HG03060 (cell line): ENCODE measurements around the gene PRKAA1.

Source experiments
- ATAC-seq: cut with Tn5 transposase; IDR thresholded peaks from one replicate; pipeline ENCODE4 v1.9.1; 2021; ENCODE audit warnings: low read depth, moderate number of reproducible peaks; ENCODE audit not compliant: unreplicated experiment

The PRKAA1 gene

DNA sequence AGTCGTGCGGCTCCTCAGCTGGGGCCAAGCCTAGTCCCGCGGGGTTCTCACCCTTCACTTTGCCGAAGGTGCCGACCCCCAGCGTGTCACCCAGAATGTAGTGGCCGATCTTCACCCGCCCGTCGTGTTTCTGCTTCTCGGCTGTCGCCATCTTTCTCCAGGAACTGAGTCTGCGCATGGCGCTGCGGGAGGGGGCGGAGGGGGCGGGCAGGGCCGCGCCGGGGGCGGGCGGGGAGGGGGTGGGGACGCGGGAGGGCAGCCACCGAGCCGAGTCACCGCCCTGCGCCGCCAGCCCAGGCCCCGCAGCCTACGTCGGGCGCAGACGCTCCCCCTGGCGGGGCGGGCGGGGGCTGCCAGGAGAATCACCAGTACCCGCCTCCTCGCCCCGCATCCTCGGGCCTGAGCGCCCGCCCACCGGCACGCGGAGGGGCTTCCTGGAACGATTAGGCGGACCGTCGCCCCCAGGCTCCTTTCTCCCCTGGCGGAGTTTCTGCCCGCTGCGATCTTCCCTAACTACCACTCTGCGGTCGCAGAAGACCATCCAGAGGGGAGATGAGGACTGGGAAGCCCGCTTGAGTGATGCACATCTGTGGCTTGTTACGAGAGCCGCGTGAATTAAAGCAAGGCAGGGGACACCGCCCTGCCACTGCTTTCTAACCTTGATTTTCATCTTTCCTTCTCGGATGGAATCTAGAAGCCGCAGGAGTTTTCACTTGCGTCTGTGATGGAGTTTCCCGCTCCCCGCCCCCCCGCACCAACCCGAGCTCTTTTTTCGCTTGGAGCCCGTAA, at the start of gene PRKAA1:
Gene PRKAA1, minus strand, starts transcription at position 363 of the 789 bp plus-strand sequence. Its CDS starts 185 bp downstream, at position 178.
- ATAC-seq: peak; percentile 81

GRCh38 chr5:40847525-40847924, 49.4 kb upstream of the PRKAA1 start:
- no peak for ATAC-seq

DNA sequence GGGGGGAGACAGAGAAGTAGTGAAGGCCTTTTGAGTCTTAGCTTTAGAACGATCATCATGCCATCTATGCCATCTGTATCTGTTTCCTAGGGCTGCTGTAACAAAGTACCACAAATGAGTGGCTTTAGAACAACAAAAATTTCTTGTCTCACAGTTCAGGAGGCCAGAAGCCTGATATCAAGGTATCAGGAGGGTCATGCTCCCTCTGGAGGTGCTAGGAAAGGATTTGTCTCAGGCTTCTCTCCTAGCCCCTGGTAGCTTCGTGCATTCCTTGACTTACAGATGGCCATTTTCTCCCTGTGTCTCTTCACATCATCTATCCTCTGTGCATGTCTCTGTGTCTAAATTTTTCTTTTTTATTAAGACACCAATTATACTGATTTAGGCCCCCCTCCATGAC, 48.2 kb upstream of the PRKAA1 start:
- ATAC-seq: no peak

DNA sequence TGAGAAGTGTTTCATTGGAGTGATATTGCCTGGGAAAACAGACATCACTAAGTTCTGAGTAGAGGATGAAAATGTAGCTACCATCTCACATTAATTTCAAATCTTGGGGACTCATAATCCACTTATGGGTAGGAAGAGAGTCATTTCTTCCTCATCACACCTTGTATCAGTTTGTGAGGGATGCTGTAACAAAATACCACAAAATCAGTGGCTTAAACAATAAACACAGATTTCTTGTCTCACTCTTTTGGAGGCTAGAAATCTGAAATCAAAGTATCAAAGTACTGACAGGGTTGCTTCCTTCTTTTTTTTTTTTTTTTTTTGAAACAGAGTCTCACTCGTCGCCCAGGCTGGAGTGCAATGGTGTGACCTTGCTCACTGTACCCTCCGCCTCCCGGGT, 46.4 kb upstream of the PRKAA1 start:
- ATAC-seq: no peak

- ATAC-seq: no peak
These were observed 44.2 kb upstream of the PRKAA1 start for GRCh38 chr5:40842351-40842750.

DNA sequence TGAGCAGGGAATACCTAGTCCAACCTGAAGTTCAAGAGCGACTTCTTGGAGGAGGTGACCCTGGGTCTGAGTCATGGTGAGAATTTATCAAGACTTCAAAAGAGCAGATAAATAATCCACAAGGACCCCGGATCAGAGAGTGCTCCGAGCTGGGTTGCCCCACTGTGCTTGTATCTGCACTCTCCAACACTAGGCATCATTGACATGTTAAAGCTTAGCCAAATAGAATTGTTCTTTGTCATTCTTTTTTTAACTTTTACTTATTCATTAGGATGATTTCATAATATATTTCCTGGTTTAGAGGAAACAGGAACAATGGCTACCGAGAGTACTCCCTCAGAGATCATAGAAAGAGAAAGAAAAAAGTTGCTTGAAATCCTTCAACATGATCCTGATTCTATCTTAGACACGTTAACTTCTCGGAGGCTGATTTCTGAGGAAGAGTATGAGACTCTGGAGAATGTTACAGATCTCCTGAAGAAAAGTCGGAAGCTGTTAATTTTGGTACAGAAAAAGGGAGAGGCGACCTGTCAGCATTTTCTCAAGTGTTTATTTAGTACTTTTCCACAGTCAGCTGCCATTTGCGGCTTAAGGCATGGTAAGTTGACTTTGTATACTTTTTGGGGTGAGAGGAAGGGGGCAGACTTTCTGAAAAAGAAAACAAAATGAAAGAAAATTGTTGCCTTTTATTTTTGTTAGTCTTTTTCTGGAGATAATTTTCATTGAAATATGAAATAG, 43.1 kb upstream of the PRKAA1 start, which contains the start of gene CARD6:
Gene CARD6, plus strand, starts transcription at position 300 of the 738 bp plus-strand sequence. Its CDS starts 16 bp downstream, at position 316.
- ATAC-seq: no peak

- no peak for ATAC-seq
These were observed 39.9 kb upstream of the PRKAA1 start for GRCh38 chr5:40838086-40838485.

DNA sequence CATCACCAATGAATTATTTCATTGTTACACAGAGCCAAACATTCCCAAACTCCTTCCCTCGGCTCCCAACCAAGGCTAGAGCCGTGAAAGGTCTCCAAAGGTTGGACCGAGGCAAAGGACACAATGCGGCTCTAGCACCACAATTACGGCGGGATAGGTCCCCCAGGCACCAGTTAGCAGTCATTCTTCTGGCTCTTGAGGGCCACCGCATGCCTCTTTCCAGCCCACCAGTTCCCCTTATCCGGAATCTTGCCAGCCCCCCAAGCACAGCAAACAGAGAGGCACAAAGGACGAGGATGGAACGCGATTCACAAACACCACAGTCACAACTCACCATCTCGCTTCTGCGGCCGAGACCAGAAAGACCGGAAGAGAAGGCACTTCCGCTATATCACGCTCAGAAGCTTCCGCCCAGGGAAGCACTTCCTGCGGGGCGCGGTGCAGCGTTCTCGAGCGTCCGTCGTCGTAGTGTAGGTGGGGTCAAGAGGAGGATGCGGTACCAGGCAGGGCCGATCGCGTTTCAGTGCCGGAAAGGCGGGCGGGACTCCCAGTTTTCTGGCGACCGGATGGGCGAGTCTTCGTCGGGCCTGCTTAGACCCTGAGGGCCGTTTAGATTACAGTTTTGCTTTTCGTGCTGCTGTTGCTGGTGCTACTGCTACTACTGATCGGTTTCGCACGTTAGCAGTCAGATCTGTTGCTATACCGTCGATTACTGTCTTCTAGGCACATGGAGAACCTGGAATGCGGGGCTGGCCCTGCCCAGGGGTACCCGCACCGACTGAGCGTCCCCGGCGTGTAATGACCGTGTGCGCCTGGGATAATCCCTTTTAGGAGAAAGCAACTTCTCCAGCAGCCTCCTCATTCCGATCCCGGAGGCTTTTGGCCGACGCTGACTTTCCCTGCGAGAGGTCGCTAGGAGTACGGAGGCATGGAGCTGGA, 36.9 kb upstream of the PRKAA1 start, which contains the start of gene RPL37:
Gene RPL37, minus strand, starts transcription at position 374 of the 939 bp plus-strand sequence. Its CDS starts 37 bp downstream, at position 337.
- peak; percentile 99 for ATAC-seq

GRCh38 chr5:40834391-40834848, 36.2 kb upstream of the PRKAA1 start:
- no peak for ATAC-seq

DNA sequence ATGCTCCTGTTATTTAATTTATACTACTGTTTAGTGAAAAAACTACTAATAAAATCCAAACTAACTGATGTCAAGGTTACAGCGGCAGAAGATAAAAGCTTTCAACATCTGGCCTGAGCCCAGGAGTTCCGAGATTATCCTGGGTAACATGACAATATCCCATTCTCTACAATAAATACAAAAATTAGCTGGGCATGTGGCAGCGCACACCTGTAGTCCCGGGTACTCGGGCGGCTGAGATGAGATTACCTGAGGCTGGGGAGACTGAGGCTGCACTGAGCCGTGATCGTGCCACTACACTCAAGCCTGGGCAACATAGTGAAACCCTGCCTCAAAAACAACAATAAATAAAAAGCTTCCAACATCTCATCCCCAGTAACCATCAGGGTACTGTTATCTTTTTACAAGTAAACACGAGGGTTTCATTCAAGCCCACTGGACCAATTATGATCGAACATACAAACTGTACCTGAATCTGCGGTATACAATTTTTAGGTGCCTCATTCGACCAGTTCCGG, 35.6 kb upstream of the PRKAA1 start:
- ATAC-seq: no peak

GRCh38 chr5:40832345-40832744, 34.2 kb upstream of the PRKAA1 start:
- ATAC-seq: no peak

GRCh38 chr5:40831346-40832210, 33.4 kb upstream of the PRKAA1 start:
- no peak for ATAC-seq

GRCh38 chr5:40829748-40830533, 31.8 kb upstream of the PRKAA1 start:
- ATAC-seq: no peak

- no peak for ATAC-seq
These were observed 30.8 kb upstream of the PRKAA1 start for GRCh38 chr5:40828690-40829661.

GRCh38 chr5:40828021-40828631, 30.0 kb upstream of the PRKAA1 start:
- ATAC-seq: no peak

GRCh38 chr5:40827188-40827977, 29.2 kb upstream of the PRKAA1 start:
- no peak for ATAC-seq
